DMS114 treated with DMSO at 0.1 percent for 48 hours (cell line): Measurements from ENCODE around the gene KIAA0513.
"Not testable (repeated sequence)": the region's sequence is repeated elsewhere in the genome, so short reads cannot be mapped to it uniquely, and the experiment has no call there.

Experiments used
- DNase-seq: peaks from one replicate; lab custom pipeline; 2025; ENCODE audit not compliant: unreplicated experiment; lab: John Stamatoyannopoulos, UW

Gene KIAA0513

DNA sequence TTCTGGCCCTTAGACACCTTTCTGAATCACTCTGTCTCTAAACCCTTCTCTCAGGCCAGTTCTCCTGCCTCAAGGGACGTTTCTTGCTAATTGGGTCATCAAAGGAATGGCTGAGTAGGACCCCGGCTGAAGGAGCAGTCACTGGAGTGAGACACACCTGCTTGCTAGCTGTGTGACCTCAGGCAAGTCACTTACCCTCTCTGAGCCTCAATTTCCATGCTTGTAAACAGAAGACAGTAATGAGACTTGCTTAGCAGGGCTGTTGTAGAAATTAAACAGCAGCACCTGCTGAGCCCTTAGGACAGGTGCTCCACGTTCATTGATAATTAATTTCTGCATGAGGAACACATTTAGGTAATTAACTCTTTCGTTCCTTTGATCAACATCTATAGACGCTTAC is 77.9 kb downstream of the KIAA0513 start:
- DNase-seq = no peak

DNA sequence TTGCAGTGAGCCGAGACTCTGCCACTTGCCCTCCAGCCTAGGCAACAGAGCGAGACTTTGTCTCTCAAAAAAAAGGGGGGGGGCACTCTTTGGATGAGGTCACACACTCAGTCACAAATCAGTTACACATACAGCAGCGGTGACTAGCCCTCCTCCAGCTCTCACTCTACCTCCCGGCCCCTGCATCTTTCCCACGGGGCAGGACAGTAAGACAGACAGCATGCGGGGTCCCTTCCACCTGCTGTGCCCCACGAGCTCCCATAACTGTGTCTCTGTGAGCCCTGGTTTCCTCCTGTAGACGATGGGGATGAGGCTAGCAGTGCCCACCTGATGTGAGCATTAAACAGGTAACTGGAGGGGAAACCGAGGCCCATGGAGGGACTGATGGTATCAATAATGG is 79.5 kb downstream of the KIAA0513 start:
- DNase-seq = no peak

DNA sequence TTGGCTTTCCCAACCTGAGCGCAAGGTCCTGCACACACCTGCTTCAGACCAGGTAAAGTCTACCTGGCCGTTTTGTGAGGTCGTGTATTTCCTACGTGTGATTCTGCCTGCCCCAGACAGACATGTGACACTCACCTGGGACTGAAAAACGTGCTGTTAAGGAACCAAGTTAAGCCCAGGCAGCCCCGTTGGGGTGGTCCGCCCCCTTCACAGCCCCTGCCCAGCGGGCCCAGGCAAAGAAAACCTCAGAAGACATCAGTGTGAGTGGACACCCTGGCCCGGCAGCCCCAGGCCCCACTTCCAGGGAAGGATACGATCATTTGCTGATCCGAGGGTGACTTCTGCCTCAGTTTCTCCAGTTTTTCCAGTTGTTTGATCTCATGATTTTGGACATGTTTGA is 79.9 kb downstream of the KIAA0513 start:
- DNase-seq = no peak

GRCh38 chr16:85110105-85110504 is 82.5 kb downstream of the KIAA0513 start:
- no peak for DNase-seq

DNA sequence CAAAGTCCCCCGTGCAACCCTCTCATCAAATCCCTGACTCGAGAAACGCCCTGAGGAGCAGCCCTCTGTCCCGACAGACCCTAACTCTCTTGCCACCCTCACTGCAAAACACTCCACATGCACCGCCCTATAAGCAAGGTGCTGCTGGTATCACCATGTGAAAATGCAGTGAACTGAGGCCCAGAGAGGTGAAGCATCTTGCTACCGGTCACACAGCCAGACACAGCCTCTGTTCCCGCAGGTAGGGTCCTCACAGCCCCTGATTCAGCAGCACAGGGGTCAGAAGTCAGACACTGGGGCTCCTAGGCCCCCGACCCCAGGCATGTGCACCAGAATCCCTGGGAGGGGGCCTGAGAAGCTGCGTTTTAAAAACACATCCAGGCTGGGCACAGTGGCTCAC is 83.6 kb downstream of the KIAA0513 start:
- DNase-seq = no peak

DNA sequence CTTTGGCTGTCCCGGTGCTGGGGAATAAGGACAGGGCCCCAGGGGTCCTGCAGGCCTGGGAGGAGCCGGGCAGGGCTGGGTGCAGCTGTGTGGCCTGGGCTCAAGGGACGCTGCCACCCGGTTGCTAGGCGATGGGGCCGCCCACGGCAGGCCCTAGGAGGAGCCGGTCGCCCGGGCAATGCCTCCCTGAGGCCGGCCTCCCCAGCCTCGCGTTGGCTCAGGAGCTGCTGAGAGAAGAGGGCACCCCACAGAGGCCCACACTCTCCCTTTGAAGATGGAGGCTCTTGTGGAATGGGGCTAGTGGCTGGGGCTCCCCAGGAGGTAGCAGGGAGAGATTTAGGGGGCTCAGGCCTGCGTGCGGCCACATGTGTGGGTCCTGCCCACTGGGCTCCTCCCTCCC is 84.8 kb downstream of the KIAA0513 start, which contains the start of gene CIBAR2:
CIBAR2 (minus strand) TSS at position 109 of the 400 bp plus-strand sequence. CDS start 120 bp downstream, outside the sequence.
- no peak for DNase-seq

GRCh38 chr16:85113168-85113733 is 85.7 kb downstream of the KIAA0513 start:
- no peak for DNase-seq

- DNase-seq = no peak
Observed at GRCh38 chr16:85113913-85114312, 86.3 kb downstream of the KIAA0513 start.

GRCh38 chr16:85114909-85115567 is 87.4 kb downstream of the KIAA0513 start:
- DNase-seq = peak; percentile 82

GRCh38 chr16:85117418-85117817 is 89.8 kb downstream of the KIAA0513 start:
- DNase-seq = no peak

GRCh38 chr16:85120006-85120340 is 92.4 kb downstream of the KIAA0513 start:
- no peak for DNase-seq

DNA sequence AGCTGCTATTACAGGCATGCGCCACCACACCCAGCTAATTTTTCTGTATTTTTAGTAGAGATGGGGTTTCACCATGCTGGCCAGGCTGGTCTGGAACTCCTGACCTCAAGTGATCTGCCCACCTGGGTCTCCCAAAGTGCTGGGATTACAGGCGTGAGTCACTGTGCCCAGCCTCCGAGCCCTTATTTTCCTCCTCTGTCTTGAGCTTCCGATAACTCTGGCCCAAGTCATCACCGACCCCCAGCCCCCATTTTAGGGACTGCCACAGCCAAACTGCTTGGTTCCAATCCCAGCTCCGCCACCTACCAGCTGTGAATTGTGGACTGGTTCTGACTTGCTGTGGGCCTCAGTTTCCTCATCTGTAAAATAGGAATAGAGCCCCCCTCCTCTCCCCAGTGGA is 95.8 kb downstream of the KIAA0513 start:
- not testable (repeated sequence) for DNase-seq

GRCh38 chr16:85123891-85124635 is 96.5 kb downstream of the KIAA0513 start:
- no peak for DNase-seq

DNA sequence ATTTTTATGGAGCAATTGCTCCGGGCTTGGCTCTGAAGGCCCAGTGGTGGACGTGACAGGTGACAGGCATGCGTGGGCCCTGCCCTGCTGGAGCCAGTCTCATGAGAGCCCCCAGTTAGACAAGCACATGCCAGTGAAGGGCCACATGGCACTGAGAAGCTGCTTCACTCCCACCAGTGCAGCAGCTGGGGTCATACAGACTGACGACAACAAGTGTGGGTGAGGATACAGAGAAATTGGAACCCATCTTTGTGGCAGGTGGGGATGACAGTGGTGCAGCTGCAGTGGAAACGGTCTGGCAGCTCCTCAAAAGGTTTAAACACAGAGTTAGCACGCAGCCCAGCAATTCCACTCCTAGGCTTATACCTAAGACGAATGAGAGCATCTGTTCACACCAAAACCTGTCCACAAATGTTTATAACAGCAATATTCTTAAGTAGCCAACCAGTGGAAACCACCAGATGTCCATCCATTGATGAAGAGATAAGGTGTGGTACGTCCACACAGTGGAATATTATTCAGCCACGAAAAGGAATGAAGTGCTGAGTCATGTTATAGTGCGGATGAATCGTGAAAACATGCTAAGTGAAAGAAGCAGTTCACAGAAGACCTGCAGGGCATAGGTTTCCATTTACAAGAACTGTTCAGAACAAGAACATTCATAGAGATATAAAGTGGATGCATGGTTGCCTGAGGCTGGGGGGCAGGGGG is 97.2 kb downstream of the KIAA0513 start:
- no peak for DNase-seq

- DNase-seq = no peak
Observed at GRCh38 chr16:85125570-85126393, 98.2 kb downstream of the KIAA0513 start.

DNA sequence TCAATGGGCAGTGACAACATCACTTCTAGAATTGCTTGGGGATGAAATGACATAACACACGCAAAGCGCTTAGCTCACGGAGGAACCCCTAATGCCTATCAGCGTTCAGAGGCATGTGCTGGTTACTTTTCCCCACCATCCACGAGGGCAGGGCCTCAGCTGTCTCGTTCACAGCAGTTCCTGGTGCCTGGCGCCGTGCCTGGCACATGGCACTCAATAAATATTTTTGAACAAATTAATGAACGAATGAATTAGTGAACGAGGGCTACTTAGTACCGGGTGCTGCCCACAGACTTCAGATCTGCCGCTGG is 98.8 kb downstream of the KIAA0513 start:
- no peak for DNase-seq

DNA sequence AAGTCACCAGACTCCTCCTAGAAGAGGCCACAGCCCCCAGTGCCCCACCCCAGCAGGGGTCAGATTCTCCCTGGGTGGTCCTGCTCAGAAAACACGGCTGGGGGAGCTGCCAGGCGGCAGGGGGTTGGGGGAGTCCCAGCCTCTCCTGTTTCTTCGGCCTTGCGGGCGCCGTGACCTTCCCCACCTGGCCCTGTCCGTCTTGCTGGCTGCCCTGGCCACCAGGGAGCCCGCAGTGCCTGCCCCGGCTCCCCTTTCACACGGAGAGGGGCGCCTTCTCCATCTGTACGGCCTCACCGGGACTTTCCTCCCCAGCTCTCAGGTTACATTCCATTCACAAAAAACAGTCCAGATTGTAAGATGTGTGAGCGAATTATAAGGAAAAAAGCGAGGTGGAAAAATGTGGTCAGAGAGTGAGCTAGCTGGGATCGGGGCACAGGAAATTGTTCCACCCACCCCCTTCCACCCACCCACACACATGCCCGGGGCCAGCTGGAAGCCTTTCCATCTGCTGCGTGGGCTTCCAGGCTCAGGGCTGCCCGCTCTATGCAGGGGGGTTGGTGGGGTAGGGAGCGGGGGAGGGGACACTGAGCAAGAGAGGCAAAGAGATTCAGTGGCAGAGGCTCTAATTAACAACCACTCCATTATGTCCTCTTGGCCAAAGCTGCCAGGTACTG is 99.2 kb downstream of the KIAA0513 start:
- no peak for DNase-seq

DNA sequence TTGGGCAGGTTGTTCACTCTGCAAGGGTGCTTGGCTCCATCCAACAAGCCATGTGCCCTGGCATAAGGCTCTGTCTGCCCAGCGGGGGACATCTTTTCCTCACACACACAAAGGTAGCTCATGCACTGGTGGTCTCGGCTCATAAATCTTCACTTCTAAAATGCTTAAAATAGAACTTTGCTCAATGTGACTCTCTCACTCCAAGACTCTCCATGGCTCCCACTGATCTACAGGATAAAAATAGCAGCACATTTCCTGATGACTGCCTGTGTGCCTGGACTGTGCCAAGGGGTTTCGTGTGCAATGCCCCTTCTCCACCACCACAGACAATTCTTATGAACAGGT is 99.8 kb downstream of the KIAA0513 start:
- DNase-seq = no peak

DNA sequence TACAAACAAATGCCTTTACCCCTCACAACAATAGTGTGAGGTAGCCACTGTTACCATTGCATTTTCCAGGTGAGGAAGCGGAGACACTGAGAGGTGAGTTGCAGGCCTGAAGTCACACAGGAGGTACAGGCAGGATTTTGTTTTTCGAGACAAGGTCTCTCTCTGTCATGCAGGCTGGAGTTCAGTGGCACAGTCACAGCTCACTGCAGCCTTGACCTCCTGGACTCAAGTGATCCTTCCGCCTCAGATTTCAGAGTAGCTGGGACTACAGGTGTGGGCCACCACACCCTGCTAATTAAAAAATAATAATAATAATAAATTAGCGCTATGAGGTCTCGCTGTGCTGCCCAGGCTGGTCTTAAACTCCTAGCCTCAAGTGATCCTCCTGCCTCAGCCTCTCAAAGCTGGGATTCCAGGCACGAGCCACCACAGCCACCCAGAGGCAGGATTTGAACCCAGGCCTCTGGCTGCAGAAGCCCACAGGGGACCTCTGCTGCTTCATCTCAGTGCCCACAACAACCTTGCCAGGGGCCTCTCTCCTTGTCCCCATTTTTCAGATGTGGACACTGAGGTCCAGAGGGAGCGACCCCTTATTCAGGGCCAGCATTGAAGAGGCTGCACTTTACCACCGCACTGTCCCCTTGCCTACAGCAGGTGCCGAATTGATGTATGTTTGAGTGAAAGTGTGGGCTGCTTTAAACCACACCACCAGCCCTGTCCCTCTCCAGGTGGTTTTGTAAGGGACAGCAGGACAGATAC is 100.7 kb downstream of the KIAA0513 start:
- no peak for DNase-seq
